NCI-H2227 treated with DMSO at 0.1 percent for 48 hours (cell line): ENCODE results near the gene SERPINE1.

Source experiments
- DNase-seq: peaks from one replicate; lab custom pipeline; 2025; lab: John Stamatoyannopoulos, UW

SERPINE1 gene

DNA sequence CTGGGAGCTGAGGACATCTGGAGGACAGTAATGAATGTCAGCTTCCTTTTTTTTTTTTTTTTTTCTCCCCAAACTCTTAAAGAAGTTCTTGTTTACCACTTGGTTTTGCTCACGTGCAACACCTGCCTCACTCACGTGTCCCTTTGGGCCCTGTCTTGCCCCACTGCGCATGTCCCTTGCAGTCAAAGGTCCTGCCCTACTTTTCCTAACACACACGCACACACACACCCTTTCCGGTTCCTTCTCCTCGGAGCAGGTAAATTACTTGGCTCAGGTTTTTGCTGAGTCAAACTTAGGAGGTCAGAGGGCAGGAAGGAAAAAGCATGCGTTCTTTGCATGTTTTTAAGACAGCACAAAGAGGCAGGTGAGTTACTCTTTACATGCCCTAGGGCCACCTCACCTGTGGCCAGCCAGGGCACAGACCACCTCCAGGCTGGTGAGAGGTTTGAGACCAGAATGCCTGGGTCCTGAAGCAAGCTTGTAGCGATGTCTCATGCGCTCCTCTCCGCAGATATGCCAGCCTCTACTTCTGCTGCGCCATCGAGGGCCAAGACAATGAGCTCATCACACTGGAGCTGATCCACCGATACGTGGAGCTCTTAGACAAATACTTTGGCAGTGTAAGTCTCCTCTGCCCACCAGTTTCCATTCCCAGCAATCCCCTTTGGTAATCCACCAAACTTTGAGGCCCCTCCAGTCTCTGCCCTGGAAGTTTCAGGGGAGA lies 30.1 kb downstream of the SERPINE1 start:
- DNase-seq = no peak

- DNase-seq = no peak
Measured at GRCh38 chr7:101159696-101160674, 33.1 kb downstream of the SERPINE1 start.

DNA sequence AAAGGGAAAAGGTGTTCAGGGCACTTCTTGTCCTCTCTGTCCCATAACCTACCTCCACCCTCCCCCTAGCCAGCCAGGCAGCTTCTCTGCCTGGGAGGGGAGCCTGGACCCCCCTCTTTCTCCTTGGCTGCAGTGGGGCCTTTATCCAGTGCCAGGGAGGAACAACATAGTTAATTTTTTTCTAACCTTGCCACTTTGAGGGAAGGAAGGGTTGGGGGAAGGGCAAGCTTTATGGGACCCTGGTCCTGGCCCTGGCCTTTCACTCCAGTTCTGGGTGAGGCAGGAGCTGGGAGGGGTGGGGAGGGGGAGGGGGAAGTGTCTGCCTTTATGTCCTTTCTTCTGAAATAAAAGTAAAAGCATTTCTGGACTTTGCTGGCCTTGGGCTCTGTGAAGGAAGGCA lies 34.0 kb downstream of the SERPINE1 start:
- no peak for DNase-seq

DNA sequence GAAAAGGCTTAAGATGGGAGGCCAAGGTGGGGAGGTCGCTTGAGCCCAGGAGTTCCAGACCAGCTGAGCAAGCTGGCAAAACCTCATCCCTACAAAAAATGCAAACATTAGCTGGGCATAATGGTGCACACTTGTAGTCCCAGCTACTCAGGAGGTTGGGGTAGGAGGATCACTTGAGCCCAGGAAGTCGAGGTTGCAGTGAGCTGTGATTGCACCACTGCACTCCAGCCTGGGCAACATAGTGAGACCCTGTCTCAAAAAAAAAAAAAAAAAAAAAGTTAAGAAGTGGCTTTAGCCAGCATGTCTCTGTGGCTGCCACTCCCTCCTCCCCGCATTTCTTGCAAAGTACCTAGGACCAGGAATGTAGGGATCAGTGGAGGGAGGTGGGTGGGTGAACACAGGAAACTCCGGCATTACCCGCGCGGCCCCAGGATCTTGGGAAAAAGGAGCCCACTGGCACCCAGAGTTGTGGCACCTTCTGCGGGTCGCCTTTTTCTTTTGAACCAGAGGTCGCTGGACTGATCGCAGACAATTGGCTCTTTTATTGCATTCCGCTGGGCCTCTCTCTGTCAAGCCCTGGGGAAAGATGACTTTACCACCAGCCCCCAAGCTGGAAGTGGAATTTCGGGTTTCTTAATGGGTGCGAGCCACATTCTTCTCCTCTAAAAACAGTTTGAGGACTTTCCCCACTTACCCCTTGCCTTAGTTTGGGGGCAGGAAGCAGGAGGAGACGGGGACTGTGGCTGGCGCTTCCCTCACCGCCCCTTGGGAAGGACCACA lies 35.0 kb downstream of the SERPINE1 start:
- DNase-seq = no peak

- DNase-seq = peak; percentile 87
Measured at GRCh38 chr7:101162551-101163278, 35.8 kb downstream of the SERPINE1 start.

- DNase-seq = peak; percentile 87
Measured at GRCh38 chr7:101163279-101164070, 36.6 kb downstream of the SERPINE1 start.

DNA sequence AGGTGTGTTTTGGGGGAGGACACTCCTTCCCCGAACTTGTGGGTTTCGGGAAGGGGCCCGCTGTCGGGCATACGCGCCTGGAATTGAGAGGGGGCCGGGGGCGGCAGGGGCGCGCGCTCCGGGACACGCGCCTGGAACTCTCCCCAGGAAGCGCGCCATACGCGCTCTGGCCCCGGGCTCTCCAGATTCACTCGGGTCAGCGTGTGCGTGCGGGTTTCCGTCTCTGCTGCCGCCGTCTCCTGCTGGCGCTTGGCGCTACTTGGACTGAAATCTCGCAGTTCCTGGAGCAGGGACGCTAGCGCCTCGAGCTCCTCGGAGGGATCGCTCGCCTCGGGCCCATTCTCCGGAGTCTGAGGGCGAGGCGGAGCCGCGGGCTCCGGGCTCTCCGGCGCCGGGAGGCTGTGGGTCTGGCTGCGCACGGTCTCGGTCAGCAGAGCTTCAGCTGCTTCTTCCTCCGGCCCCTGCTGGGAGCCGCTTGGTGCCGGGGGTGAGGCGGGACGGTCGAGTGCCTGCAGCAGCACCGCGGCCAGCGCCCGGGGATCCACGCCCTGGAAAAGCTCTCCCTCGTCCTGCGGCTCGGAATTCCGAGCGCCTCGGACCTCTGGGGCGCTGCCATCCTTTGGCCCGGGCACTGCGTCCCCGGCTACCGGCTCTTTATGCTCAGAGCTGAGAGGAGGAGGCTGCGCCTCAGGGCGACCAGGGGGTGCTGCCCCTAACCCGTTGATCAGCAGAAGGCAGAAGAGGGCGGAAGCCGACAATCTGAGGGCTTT lies 37.4 kb downstream of the SERPINE1 start:
- DNase-seq = no peak

- DNase-seq = peak; percentile 96
Measured at GRCh38 chr7:101165075-101165957, 38.4 kb downstream of the SERPINE1 start, which contains the start of gene VGF. TSS of gene VGF (minus strand) at chr7:101165569. CDS start at chr7:101164843, 726 bp downstream.

- DNase-seq = peak; percentile 36
Measured at GRCh38 chr7:101165958-101166647, 39.2 kb downstream of the SERPINE1 start.

DNA sequence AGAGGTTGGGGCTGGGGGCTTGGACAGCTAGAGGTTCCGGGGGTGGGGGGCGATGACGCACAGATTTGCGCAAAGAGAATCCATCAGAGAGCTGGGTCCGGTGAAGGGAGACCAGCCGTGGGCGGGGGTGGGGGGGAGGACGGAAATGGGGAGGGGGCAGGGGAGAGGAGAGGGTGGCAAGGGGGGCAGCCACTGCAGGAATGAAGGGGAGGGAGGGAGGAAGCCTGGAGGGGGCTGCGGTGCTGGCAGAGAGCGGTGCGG lies 39.7 kb downstream of the SERPINE1 start:
- no peak for DNase-seq

DNA sequence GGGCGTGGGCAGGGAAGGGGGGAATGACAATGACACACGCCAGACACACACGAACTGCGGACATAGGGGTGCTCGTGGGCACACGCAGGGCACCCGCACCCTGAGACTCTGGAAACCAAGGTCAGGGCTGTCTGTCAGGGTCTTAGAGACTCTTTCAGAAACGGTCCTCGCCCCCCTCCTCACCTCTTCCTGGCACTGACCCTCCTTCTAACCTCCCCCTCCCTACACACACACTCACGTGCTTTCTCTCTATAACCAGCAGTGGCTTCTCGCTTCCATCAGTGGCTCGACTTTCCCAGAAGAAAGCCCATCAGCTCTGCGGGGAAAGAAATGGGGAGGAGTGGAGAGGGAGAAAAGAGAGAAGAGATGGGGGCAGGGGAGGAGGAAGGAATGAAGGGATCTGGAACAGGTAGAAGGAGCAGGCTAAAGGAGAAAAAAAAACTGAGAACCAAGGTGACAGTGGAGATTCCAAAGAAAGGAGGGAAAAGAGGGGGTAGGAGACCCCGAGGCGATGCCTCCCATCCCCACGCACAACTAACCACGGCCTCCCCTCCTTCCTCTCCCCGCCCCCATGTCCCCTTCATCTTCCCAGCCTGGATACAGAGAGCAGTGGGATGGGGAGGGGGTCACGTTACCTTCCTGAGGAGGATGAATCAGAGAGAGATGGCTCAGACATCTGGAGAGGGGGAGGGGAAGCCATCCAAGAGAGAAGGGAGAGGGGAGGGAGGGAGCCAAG lies 40.2 kb downstream of the SERPINE1 start:
- peak; percentile 71 for DNase-seq

DNA sequence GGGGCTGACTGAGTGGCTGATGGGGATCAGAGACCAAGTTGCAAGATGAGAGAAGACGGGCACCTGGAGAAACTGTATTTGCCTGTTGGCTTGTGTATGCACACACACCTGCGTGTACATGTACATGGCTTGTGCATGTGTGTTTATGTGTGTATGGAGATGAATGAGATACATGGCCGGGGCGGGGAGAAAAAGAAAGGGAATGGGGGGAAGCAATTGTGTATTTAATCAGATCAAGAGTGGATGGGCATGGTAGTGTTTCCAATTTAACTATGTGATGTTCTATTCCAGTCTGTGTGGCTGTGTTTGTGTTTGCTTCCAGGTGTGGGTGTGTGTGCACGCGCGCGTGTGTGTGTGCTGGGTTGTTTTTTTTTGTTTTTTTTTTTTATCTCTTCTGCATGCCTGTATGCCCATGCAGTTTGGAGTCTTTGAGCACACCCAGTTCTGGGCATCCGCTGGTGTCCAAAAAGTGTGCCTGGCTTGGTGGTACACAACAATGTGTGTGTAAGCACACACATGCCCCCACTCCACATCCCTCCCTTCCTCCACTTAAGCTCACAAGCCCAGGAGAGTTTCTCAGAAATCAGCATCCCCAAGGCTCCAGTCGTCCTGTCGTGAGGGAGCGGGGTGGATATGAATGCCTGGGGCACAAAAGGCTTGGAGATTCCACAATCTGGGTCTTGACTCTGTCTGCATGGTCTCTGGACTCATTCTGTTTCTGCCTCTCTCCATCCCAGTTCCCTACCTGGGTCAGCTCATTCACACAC lies 40.9 kb downstream of the SERPINE1 start:
- DNase-seq = no peak

GRCh38 chr7:101168412-101169049 lies 41.6 kb downstream of the SERPINE1 start:
- no peak for DNase-seq

DNA sequence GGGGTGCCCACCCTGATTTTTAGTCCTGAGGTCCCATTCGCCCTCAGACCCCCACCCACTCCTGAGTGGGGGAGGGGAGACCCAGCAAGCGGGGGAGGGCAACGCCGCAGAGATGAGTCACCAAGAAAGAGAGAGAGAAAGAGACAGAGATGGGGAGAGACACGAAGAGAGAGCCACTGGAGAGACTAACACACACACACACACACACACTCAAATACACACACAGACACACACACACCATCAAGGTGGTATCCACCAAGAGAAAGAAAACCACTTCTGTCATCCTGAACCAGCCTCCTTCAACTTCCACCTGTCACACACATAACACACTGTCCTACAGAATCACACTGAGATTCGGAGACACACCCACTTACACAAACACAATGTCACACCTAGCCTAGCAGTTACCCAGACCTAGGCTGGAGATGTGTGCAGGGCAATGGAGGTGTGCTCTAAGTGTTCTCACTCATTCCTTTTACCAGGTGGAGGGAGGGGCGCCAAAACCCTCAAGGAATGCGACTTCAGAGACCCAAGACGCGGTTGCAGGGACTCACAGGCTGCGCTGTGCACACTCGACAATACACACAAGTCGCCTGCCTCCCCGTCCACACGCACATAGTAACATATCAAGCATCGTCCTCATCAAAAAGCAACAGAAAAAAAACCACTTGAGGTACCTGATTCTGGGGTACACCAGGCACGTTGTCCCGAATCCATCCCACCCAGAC lies 42.4 kb downstream of the SERPINE1 start:
- no peak for DNase-seq

GRCh38 chr7:101169838-101170551 lies 43.1 kb downstream of the SERPINE1 start:
- DNase-seq = peak; percentile 86
